GM13976 (cell line): ENCODE results near the gene RBBP8.

Experiments
- DNase-seq: peaks from one replicate; pipeline ENCODE4 v3.0.0; 2012; ENCODE audit warnings: low spot score
- in situ Hi-C: fragments of 300-500 bp; cut with MboI; formaldehyde crosslinking; loops from one replicate; pipeline ENCODE4 v1.12.0; 2022; ENCODE audit warnings: low sequenced_read_pairs, mixed read lengths, inconsistent platforms; ENCODE audit not compliant: unreplicated experiment
- TF ChIP-seq, protein P1 (sequence below): IDR thresholded peaks from 2 replicates; pipeline ENCODE4 v1.5.1; 2012; ENCODE audit warnings: borderline replicate concordance, mild to moderate bottlenecking; ENCODE audit not compliant: insufficient read depth; ENCODE audit errors: extremely low read depth, missing control alignments, control extremely low read depth

The RBBP8 gene

DNA sequence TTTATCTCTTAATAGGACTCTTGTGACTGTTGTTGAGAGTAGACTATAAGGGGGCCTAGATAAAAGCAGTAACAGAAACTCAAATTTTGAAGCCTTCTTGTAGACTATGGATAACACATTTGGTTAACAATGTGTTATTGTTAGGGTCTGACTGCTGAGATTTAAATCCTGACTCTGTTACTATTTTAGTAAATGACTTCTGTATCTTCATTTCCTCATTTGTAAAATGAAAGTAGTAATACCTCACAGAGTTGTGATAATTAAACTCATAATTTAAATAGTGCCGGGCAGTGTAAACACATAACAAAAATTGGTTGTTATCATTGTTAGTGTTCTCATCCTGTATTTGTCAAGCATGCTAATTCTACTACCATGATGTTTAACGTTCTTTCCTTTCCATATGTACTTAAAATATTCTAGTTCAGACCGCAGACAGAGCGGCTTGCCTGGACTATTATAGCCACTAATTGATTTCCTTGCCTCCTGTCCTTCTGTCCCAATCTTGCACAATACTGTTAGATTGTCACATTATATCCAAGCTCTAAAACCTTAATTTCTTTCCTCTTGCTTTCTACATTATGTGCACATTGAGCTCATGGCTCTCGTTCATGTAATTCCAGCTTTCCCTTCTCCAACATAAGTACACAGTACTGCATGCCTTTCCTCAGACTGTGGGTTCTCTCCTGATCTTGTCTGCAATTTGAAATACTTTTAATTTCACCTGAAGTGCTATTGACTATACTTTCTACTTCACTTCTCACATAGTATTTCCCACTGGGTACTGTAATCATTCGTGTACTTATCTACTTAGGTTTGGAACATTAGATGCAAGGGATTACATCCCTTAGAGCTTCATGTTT is 48.4 kb downstream of the RBBP8 start:
- TF ChIP-seq, protein P1, sequence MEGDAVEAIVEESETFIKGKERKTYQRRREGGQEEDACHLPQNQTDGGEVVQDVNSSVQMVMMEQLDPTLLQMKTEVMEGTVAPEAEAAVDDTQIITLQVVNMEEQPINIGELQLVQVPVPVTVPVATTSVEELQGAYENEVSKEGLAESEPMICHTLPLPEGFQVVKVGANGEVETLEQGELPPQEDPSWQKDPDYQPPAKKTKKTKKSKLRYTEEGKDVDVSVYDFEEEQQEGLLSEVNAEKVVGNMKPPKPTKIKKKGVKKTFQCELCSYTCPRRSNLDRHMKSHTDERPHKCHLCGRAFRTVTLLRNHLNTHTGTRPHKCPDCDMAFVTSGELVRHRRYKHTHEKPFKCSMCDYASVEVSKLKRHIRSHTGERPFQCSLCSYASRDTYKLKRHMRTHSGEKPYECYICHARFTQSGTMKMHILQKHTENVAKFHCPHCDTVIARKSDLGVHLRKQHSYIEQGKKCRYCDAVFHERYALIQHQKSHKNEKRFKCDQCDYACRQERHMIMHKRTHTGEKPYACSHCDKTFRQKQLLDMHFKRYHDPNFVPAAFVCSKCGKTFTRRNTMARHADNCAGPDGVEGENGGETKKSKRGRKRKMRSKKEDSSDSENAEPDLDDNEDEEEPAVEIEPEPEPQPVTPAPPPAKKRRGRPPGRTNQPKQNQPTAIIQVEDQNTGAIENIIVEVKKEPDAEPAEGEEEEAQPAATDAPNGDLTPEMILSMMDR = no peak
- in situ Hi-C loops = loop anchor here (25.0 kb wide), 1 partner anchor 169 kb away; no protein-coding TSS in a partner anchor

GRCh38 chr18:22983175-22983574 is 50.0 kb downstream of the RBBP8 start:
- DNase-seq = peak; percentile 23
- in situ Hi-C loops = loop anchor here (25.0 kb wide), 1 partner anchor 171 kb away; no protein-coding TSS in a partner anchor
- TF ChIP-seq, protein P1 = no peak

More for the DNA sequence above, 48.4 kb downstream of the RBBP8 start:
- DNase-seq = no peak

- TF ChIP-seq, protein P1 = no peak
- in situ Hi-C loops = loop anchor here (25.0 kb wide), 1 partner anchor 173 kb away; no protein-coding TSS in a partner anchor
- DNase-seq = no peak
Observed at GRCh38 chr18:22985250-22985649, 52.1 kb downstream of the RBBP8 start.

GRCh38 chr18:22987547-22988189 is 54.5 kb downstream of the RBBP8 start:
- no peak for DNase-seq
- in situ Hi-C loops = loop anchor here (25.0 kb wide), 1 partner anchor 175 kb away; no protein-coding TSS in a partner anchor
- TF ChIP-seq, protein P1 = no peak

- TF ChIP-seq, protein P1 = no peak
- DNase-seq = no peak
- in situ Hi-C loops = loop anchor here (25.0 kb wide), 1 partner anchor 176 kb away; no protein-coding TSS in a partner anchor
Observed at GRCh38 chr18:22988208-22988607, 55.1 kb downstream of the RBBP8 start.

- DNase-seq = no peak
- in situ Hi-C loops = loop anchor here (25.0 kb wide), 1 partner anchor 186 kb away; no protein-coding TSS in a partner anchor
- TF ChIP-seq, protein P1 = no peak
Observed at GRCh38 chr18:22998344-22998743, 65.2 kb downstream of the RBBP8 start.
